Glomerular visceral epithelial cell (primary cell): Measurements from ENCODE around the gene MTHFR.

Experiments
- DNase-seq: peaks from one replicate; pipeline ENCODE4 v3.0.0-alpha.2; 2016; ENCODE audit errors: extremely low spot score

MTHFR gene

GRCh38 chr1:11782127-11782708 lies 23.5 kb downstream of the MTHFR start:
- no peak for DNase-seq

DNA sequence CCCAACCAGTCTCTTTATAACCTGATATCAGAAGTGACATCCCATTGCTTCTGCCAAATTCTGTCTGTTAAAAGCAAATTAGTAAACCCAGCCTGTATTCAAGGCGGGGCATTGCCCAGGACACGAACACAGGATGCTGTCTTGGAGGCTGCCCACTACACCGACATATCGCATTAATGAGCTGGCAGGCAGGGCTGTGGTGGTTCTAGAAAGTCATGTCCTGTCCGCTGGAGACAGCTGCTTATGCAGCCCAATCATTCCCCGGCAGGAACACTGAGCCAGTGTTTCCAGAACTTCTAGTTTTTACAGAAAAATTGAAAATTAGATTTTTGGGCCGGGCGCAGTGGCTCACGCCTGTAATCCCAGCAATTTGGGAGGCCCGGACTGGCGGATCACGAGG lies 24.5 kb downstream of the MTHFR start:
- DNase-seq = no peak

DNA sequence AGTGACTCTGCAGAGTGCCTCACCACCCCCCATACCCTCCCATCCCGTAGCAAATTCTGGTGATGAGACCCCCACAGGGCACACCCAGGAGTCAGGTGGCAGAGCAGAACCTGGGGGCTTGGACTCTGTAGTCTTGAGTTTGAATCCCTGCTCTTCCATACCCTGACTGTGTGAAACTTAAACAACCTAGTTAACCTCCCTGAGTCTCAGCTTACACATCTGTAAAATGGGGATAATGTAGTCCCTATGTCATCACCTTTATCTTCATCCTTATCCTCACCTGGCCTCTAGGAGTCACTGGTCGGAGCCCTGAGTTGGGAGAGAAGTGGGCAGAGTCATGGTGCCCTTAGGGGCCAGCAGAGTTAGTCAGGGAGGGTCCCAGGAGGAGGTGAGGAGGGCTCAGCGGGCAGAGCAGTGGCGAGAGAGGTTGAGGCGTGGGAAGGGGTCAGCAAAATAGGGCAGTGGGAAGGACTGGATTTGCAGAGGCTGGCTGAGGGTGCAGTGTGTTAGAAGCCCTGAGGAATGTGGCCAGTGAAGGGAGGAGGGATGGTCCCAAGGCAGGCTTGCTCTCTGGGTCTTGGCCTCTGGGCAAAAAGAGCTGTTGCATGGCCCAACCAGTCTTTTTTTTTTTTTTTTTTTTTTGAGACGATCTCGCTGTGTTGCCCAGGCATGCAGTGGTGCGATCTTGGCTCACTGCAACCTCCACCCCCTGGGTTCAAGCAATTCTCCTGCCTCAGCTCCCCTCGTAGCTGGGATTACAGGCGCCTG lies 25.2 kb downstream of the MTHFR start:
- DNase-seq = no peak

- no peak for DNase-seq
These were observed 25.9 kb downstream of the MTHFR start for GRCh38 chr1:11779715-11780379.

GRCh38 chr1:11778844-11779623 lies 26.7 kb downstream of the MTHFR start:
- DNase-seq = no peak

DNA sequence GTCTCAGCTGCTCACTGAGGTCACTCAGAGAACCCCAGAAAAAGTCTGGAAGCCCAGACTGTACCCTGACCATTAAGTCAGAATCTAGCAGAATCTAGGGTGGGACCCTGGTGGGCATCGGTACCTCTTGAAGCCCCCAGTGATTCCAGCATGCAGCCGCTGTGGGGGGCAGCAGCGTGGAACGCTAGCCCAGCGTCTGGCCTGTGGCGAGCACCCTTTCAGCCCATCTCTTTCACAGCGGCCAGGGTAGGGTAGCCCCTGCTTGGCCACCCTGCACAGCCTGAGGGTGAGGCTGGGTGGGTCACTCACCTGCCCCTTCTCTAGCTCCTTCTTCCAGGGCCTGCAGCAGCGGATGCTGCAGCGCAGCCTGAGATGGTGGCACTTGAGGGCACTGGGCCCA lies 27.4 kb downstream of the MTHFR start:
- no peak for DNase-seq

DNA sequence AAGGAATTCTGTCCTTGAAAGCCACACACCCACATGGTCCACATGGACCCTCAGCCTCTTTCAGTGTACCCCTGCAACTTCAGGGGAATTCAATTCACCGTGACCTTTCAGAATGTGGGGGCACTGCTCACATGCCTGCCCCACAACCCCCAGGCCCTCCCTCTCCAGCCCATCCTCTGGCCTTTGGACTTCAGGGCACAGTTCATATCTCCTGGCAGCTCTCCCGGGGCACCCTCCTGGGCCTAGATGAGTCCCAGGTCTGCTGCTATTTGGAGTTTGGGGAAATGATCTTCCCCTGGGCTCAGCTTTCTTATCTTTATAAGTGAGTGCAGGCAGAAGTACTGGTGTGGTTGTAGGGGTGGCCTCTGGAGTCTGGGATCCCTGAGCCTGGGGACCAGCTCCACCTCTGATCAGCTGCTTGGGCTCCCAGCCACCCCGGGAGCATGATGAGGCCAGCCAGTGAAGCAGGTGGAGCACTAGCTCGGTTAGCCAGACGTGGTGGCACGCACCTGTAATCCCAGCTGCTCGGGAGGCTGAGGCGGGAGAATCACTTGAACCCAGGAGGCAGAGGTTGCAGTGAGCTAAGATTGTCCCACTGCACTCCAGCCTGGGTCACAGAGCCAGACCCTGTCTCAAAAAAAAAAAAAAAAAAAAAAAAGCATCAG lies 28.0 kb downstream of the MTHFR start:
- no peak for DNase-seq

DNA sequence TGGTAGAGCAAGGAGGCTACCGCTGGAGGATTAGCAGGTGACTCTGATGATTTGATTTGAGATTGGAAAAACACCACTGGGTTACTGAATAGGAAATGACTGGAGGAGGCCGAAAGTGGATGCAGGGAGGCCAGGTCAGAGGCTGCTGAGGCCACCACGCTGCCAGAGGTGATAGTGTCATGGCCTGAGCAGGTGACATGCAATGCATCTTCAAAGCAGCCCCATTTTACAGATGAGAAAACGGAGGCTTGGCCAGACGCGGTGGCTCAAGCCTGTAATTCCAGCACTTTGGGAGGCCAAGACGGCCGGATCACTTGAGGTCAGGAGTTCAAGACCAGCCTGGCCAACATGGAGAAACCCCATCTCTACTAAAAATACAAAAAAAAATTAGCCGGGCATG lies 31.0 kb downstream of the MTHFR start:
- DNase-seq = no peak

DNA sequence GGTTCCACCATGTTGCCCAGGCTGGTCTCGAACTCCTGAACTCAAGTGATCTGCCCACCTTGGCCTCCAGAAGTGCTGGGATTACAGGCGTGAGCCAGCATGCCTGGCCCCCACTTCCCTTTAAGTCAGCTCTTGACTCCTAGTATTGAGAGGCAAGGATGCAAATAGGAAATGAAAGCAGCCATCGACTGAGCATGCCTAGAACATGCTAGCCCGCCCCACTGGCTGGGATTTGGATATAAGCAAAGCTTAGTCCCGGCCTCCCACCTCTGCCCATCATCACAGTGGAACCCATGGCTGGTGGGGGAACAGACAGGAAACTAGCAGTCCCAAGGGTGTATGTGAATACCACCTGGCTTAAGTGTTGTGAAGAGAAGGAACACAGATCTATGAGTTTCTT lies 33.3 kb downstream of the MTHFR start:
- no peak for DNase-seq

DNA sequence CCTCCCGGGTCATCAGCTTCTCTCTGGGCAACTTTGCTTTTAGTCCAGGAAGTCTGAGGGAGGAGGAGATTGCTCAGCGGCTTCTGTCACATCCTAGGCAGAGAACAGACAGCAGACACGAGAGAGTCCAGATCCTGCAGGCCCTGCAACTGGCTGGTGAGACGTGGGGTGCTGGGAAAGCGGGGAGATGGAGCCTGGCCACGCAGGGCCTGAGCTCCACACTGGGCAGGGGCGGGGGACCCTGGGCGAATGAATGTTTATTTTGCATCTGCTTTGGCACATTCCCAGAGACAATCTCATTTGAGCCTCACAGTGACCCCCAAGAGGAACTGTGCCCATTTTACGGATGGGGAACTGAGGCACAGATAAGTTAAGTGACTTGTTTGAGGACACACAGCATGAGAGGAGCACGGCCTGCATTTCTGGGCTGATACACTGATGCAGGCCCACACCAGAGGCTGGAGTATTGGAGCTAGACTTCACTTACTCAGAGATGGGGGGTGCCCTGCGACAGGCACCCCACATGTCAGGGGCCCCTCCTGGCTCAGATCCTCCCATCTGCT lies 34.2 kb downstream of the MTHFR start:
- DNase-seq = no peak

DNA sequence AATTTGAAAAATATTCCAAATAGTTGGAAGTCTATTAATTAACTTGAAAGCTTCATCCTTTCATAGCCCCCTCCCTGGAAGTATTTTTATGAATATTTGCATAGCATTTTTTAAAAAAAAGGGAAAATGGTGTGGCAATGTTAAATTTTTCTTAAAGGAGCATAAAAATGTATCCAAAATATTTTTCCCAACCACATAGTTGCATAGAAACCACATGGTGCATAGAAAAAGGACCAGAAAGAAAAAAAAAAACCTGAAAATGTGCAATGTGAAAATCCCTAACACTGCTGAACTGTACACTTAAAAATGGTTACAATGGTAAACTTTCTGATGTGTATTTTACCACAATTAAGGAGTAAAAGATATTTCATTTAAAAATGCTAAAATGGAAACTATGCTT lies 35.8 kb downstream of the MTHFR start:
- DNase-seq = no peak

GRCh38 chr1:11769274-11769673 lies 36.5 kb downstream of the MTHFR start:
- no peak for DNase-seq

DNA sequence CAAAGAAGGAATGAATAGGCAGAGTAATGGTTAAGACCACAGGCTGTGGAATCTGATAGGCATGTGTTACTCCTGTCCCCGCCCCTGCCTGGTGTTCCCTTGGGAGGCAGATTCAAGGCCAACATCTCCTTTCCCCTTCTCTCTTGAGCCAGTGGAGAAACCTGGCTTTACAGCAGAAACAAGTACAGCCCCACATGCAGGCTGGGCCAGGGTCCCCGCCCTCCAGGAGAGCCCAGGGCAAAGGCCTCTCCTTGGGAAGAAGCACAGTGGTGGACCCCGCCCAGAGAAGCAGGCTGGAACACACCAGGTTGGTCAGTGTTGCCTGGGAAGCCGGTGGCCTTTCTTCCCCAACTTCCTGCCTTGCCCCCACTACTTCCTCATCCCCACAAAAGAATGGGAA lies 36.9 kb downstream of the MTHFR start:
- DNase-seq = no peak

GRCh38 chr1:11767922-11768704 lies 37.7 kb downstream of the MTHFR start:
- no peak for DNase-seq

DNA sequence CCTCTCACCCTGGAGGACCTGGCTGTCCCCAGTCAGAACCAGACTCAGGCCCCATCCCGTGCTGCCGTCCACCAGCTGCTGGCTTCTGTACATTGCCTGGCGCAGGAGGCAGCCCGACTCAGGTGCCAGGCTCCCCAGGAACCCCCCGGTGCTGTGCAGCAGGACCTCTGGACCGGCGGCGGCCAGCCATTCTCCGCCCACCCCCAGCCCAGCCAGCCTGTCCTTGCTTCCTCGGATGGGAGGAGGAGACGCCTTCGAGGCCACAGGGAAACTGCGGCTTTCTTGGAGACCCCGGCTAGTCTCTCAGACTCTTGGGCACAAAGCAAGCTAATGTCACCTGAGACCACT lies 39.4 kb downstream of the MTHFR start:
- DNase-seq = no peak

- DNase-seq = no peak
These were observed 39.9 kb downstream of the MTHFR start for GRCh38 chr1:11765661-11766428.

GRCh38 chr1:11764519-11764918 lies 41.2 kb downstream of the MTHFR start:
- DNase-seq = no peak

- DNase-seq = no peak
These were observed 41.6 kb downstream of the MTHFR start for GRCh38 chr1:11764115-11764514.

- no peak for DNase-seq
These were observed 43.8 kb downstream of the MTHFR start, which contains the start of gene C1orf167 for GRCh38 chr1:11761988-11762406. Gene C1orf167 (plus strand): TSS chr1:11762193. CDS start chr1:11764401, 2,208 bp downstream.

- no peak for DNase-seq
These were observed 44.5 kb downstream of the MTHFR start for GRCh38 chr1:11761285-11761684.
